Panc1 (cell line): Measurements from ENCODE around the gene SHLD3. TPM values are rescaled to one million over a fixed set of nuclear protein-coding genes. Genes with fewer than 3 reads are reported as not detected.

ENCODE experiments used
- ATAC-seq: fragments of 200-7000 bp; cut with Tn5 transposase; 2 replicates; pipeline ENCODE4 v1.9.1; 2020; ENCODE audit warnings: mild to moderate bottlenecking, moderate library complexity
- BruUV-seq: library from RNA; stranded (reverse); fragments of 400-500 nt; replicated peaks from 2 replicates; lab custom pipeline; 2021; lab: Mats Ljungman, UMichigan
- CTCF ChIA-PET: fragments of 300-600 bp; sonication (Branson Sonifier 250); formaldehyde crosslinking; loops from one replicate; lab custom pipeline; 2022; ENCODE audit warnings: antibody characterized with exemption; lab: Charles Lee
- POLR2A ChIA-PET: fragments of 300-600 bp; sonication (Branson Sonifier 250); formaldehyde crosslinking; loops from one replicate; lab custom pipeline; 2022; ENCODE audit warnings: antibody characterized with exemption; lab: Charles Lee
- DNase-seq: peaks from one replicate; pipeline ENCODE4 v3.0.0-alpha.2; 2010; ENCODE audit warnings: low read depth, low spot score
- H3K27ac ChIP-seq: 2 replicates; pipeline ENCODE4 v1.5.1; 2011; ENCODE audit warnings: mild to moderate bottlenecking, low read length, inconsistent platforms
- H3K27me3 ChIP-seq: fragments of 200-500 bp; sonication (Bioruptor generic); 2 replicates; pipeline ENCODE4 v1.6.0; 2014; ENCODE audit warnings: low read length, inconsistent platforms; ENCODE audit not compliant: control insufficient read depth, insufficient read depth
- H3K36me3 ChIP-seq: fragments of 200-500 bp; sonication (Bioruptor generic); 2 replicates; pipeline ENCODE4 v1.5.1; 2014; ENCODE audit warnings: inconsistent platforms, mild to moderate bottlenecking, low read length, moderate library complexity; ENCODE audit not compliant: control insufficient read depth, insufficient read depth
- H3K4me1 ChIP-seq: 2 replicates; pipeline ENCODE4 v1.5.1; 2011; ENCODE audit warnings: inconsistent platforms, mild to moderate bottlenecking, low read length, moderate library complexity; ENCODE audit not compliant: control insufficient read depth, insufficient read depth
- H3K4me3 ChIP-seq, 2 experiments: 2 replicates each; pipeline ENCODE4 v1.5.1; 2011 to 2012; ENCODE audit warnings: low read depth in 2 of 2, low read length in 2 of 2, mild to moderate bottlenecking in 2 of 2, inconsistent platforms in 1 of 2, moderate library complexity in 1 of 2
- H3K9me3 ChIP-seq: fragments of 200-500 bp; sonication (Bioruptor generic); 2 replicates; pipeline ENCODE4 v1.5.1; 2014; ENCODE audit warnings: low read depth, mild to moderate bottlenecking, inconsistent platforms, low read length, moderate library complexity; ENCODE audit not compliant: control insufficient read depth, insufficient read depth
- CTCF ChIP-seq: fragments of 450-650 bp; IDR thresholded peaks from 2 replicates; pipeline ENCODE4 v1.5.1; 2017; ENCODE audit warnings: mild to moderate bottlenecking
- POLR2AphosphoS5 ChIP-seq: IDR thresholded peaks from 2 replicates; pipeline ENCODE4 v1.6.1; 2012; ENCODE audit warnings: mild to moderate bottlenecking, low read depth, low read length, moderate library complexity
- REST ChIP-seq, 2 experiments: IDR thresholded peaks; 2 replicates each; pipeline ENCODE4 v1.6.1; 2011 to 2012; ENCODE audit warnings: low read depth in 2 of 2, control low read depth in 1 of 2, low read length in 1 of 2, mild to moderate bottlenecking in 1 of 2, moderate library complexity in 1 of 2; ENCODE audit not compliant: insufficient read depth in 1 of 2
- SIN3A ChIP-seq: IDR thresholded peaks from 2 replicates; pipeline ENCODE4 v1.6.1; 2012; ENCODE audit warnings: low read depth, mild to moderate bottlenecking, low read length, moderate library complexity, borderline replicate concordance; ENCODE audit not compliant: insufficient read depth
- TCF7L2 ChIP-seq: IDR thresholded peaks from 2 replicates; pipeline ENCODE4 v1.6.1; 2011; ENCODE audit warnings: mild to moderate bottlenecking, low read depth, low read length, inconsistent platforms
- in situ Hi-C: cut with HindIII; loops from 2 replicates; pipeline ENCODE4 v1.10.0; 2016; ENCODE audit warnings: low sequenced_read_pairs, low pct_unique_long_range_greater_than_20kb
- intact Hi-C: fragments of 100-400 bp; cut with micrococcal nuclease; formaldehyde crosslinking; loops from one replicate; pipeline ENCODE4 v1.10.0; 2022; ENCODE audit not compliant: unreplicated experiment
- total RNA-seq: library from RNA; stranded (reverse); gene quantifications from one replicate; pipeline ENCODE4 v1.2.1, GENCODE V29; 2021; ENCODE audit not compliant: unreplicated experiment

Gene SHLD3
- total RNA-seq, 1 experiment from 2014 or later: 3.3 TPM

GRCh38 chr5:65654713-65655112, 29.9 kb downstream of the SHLD3 start:
- TF ChIP-seq POLR2AphosphoS5: no peak
- TF ChIP-seq TCF7L2: no peak
- TF ChIP-seq CTCF: no peak
- TF ChIP-seq REST (IDR thresholded peaks at IDR 0.05; ENCODE audit: insufficient read depth in 1 of 2, low read depth in 2 of 2, low read length in 1 of 2): no peak
- TF ChIP-seq SIN3A: no peak

DNA sequence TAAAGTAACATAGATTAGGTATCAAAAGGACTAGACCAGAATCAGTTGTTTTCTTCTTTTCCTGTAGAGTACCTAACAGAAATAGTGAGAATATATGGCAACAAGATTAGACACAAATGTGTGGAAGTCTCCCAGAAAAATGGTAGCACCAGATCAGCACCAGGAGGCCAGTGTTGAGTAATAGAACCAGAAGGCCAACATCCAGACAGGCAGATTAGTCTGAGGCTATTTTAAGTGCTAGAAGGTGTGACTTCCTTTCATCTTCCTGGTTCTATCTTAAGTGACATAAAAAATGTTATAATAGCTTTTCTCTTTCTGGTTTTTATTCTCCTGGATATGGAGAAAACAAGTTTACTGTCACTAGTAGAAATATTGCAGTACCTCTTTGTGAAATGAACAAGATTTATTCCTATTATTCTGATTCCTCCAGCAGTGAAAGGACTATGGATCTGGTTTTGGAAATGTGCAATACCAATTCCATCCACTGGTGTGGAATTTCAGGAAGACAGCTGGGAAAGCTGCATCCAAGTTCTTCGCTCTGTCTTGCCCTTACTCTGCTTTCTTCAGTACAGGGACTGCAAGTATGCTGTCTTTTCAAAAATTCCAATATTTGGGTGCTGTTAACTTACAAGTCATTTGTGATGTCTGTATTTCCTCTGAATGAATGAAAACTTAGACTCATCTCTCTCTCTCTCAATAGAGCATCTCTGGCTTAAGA, 39.1 kb downstream of the SHLD3 start:
- POLR2A ChIA-PET: no interaction called here
- no peaks in the 10 kb centered on the region for H3K9me3 ChIP-seq
- intact Hi-C loops: no loop called here

More at GRCh38 chr5:65654713-65655112, 29.9 kb downstream of the SHLD3 start:
- H3K9me3 ChIP-seq: no peaks in the 10 kb centered on the region
- no peaks in the 10 kb centered on the region for H3K36me3 ChIP-seq
- no peaks in the 10 kb centered on the region for H3K27me3 ChIP-seq
- intact Hi-C loops: no loop called here
- no peak for ATAC-seq
- CTCF ChIA-PET: no interaction called here
- POLR2A ChIA-PET: no interaction called here
- no peak overlapping the region for H3K27ac ChIP-seq
- no peaks in the 10 kb centered on the region for H3K4me1 ChIP-seq
- no TSS peak for BruUV-seq
- in situ Hi-C loops: no loop called here
- no peak for DNase-seq
- H3K4me3 ChIP-seq: no peak overlapping the region

More for the DNA sequence above, 39.1 kb downstream of the SHLD3 start:
- in situ Hi-C loops: no loop called here
- no TSS peak for BruUV-seq
- no peaks in the 10 kb centered on the region for H3K27me3 ChIP-seq
- DNase-seq: peak; percentile 18
- H3K4me1 ChIP-seq: no peaks in the 10 kb centered on the region
- TF ChIP-seq TCF7L2 (no peak), CTCF (peak; percentile 55; the same call in 1 of the 2 replicates), REST (IDR thresholded peaks at IDR 0.05; ENCODE audit: insufficient read depth in 1 of 2, low read depth in 2 of 2, low read length in 1 of 2) (no peak)
- CTCF ChIA-PET: no interaction called here
- H3K4me3 ChIP-seq: no peak overlapping the region
- no peak overlapping the region for H3K27ac ChIP-seq
- ATAC-seq: peak; percentile 71; the same call in 1 of the 2 replicates
- H3K36me3 ChIP-seq: peaks cover 3% of the 10 kb centered on the region; the same call in 1 of the 2 replicates
